HG03457 (cell line): ENCODE data around the gene HDAC11.
"Not testable (repeated sequence)": the region's sequence is repeated elsewhere in the genome, so short reads cannot be mapped to it uniquely, and the experiment has no call there.

Source experiments
- ATAC-seq: cut with Tn5 transposase; IDR thresholded peaks from one replicate; pipeline ENCODE4 v1.9.1; 2021; ENCODE audit warnings: moderate number of reproducible peaks; ENCODE audit not compliant: unreplicated experiment

HDAC11 gene

GRCh38 chr3:13466781-13467180 is 13.3 kb upstream of the HDAC11 start:
- ATAC-seq, result no peak

- no peak for ATAC-seq
Observed at GRCh38 chr3:13470894-13471574, 9.1 kb upstream of the HDAC11 start.

- no peak for ATAC-seq
Observed at GRCh38 chr3:13472286-13472685, 7.8 kb upstream of the HDAC11 start.

- no peak for ATAC-seq
Observed at GRCh38 chr3:13473020-13473419, 7.1 kb upstream of the HDAC11 start.

GRCh38 chr3:13474021-13474420 is 6.1 kb upstream of the HDAC11 start:
- no peak for ATAC-seq

- ATAC-seq, result no peak
Observed at GRCh38 chr3:13474776-13475303, 5.3 kb upstream of the HDAC11 start.

GRCh38 chr3:13475871-13476590 is 4.1 kb upstream of the HDAC11 start:
- ATAC-seq, result no peak

- no peak for ATAC-seq
Observed at GRCh38 chr3:13477943-13478342, 2.2 kb upstream of the HDAC11 start.

- no peak for ATAC-seq
Observed at GRCh38 chr3:13479332-13479581, 849 bp upstream of the HDAC11 start.

GRCh38 chr3:13480340-13481318 is 523 bp downstream of the HDAC11 start:
- ATAC-seq, result no peak

- ATAC-seq, result no peak
Observed at GRCh38 chr3:13482106-13482690, 2.1 kb downstream of the HDAC11 start.

GRCh38 chr3:13483286-13483685 is 3.2 kb downstream of the HDAC11 start:
- ATAC-seq, result no peak

GRCh38 chr3:13483988-13484695 is 4.0 kb downstream of the HDAC11 start:
- no peak for ATAC-seq

GRCh38 chr3:13484851-13485590 is 4.9 kb downstream of the HDAC11 start:
- no peak for ATAC-seq

GRCh38 chr3:13485630-13486562 is 5.8 kb downstream of the HDAC11 start:
- not testable (repeated sequence) for ATAC-seq

GRCh38 chr3:13487403-13487802 is 7.3 kb downstream of the HDAC11 start:
- ATAC-seq, result no peak

- no peak for ATAC-seq
Observed at GRCh38 chr3:13491206-13491974, 11.3 kb downstream of the HDAC11 start.

GRCh38 chr3:13492048-13492447 is 11.9 kb downstream of the HDAC11 start:
- ATAC-seq, result no peak
